Neuron (in vitro differentiated cells): Measurements from ENCODE around the gene SESN1.
"Not testable (repeated sequence)": the region's sequence is repeated elsewhere in the genome, so short reads cannot be mapped to it uniquely, and the experiment has no call there.

Experiments used
- H2AFZ ChIP-seq: one replicate; pipeline ENCODE4 v1.6.1; 2013; ENCODE audit warnings: low read depth, mild to moderate bottlenecking, inconsistent platforms, low read length, moderate library complexity
- H3K27me3 ChIP-seq: one replicate; pipeline ENCODE4 v1.6.1; 2013; ENCODE audit warnings: low read length; ENCODE audit not compliant: insufficient read depth
- H3K36me3 ChIP-seq: one replicate; pipeline ENCODE4 v1.6.1; 2013; ENCODE audit warnings: low read length; ENCODE audit not compliant: insufficient read depth
- H3K4me1 ChIP-seq: one replicate; pipeline ENCODE4 v1.6.1; 2013; ENCODE audit warnings: low read length; ENCODE audit not compliant: insufficient read depth
- H3K4me3 ChIP-seq: 2 replicates; pipeline ENCODE4 v1.5.1; 2013; ENCODE audit warnings: mild to moderate bottlenecking, low read length, moderate library complexity
- H3K9me3 ChIP-seq: one replicate; pipeline ENCODE4 v1.6.1; 2013; ENCODE audit warnings: low read length

The SESN1 gene

DNA sequence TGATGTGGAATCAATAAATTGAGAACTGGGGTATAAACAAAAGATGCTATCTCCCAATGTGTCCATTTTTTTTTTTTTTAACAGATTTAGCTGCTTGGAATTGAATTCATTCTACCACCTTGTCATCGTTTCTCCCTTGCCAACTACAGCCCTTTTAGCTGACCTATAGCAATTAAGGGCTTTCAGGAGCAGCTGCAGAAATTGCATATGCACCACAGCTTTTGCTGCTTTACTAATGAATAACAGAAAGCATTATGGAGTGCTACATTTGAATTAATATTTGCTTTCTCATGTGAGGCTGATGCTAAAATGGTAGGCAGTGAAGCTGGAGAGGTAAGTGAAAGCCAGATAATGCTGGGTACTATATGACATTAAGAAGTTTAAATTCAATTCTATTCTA is 5.7 kb downstream of the SESN1 start:
- no peak overlapping the region for H3K4me3 ChIP-seq
- peaks cover 19% of the 10 kb centered on the region for H3K4me1 ChIP-seq
- no peak overlapping the region for H2AFZ ChIP-seq
- no peaks in the 10 kb centered on the region for H3K27me3 ChIP-seq
- H3K9me3 ChIP-seq: no peaks in the 10 kb centered on the region
- no peaks in the 10 kb centered on the region for H3K36me3 ChIP-seq

DNA sequence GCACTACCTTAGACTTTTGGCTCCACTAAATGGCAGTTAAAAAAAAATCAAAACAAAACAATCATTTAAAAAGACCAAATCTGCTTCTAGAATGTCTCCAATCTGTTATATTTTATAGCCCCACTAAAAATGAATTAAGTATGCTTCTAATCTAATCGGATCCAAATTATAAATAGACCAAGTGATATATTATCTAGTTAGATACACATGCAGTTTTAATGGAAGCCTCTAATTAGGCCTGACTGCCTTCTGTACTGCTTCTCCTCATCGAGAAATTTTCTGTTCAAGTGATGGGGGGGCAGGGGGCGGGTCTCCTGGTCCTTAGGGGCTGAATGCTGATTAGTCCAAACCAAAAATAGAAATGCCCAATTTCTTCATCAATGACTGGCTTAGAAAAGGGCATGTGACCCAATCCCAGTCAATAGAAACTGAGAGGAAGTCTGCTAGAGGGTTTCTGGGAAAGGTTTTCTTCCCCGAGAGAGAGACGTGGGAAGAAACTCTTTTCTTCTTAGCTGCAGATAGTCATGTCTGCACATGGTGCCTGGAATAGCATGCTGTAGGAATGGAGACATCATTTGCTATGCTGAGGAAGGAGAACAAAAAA is 6.9 kb downstream of the SESN1 start:
- no peak overlapping the region for H3K4me3 ChIP-seq
- no peaks in the 10 kb centered on the region for H3K36me3 ChIP-seq
- H2AFZ ChIP-seq: no peak overlapping the region
- no peaks in the 10 kb centered on the region for H3K27me3 ChIP-seq
- peaks cover 19% of the 10 kb centered on the region for H3K4me1 ChIP-seq
- H3K9me3 ChIP-seq: no peaks in the 10 kb centered on the region

DNA sequence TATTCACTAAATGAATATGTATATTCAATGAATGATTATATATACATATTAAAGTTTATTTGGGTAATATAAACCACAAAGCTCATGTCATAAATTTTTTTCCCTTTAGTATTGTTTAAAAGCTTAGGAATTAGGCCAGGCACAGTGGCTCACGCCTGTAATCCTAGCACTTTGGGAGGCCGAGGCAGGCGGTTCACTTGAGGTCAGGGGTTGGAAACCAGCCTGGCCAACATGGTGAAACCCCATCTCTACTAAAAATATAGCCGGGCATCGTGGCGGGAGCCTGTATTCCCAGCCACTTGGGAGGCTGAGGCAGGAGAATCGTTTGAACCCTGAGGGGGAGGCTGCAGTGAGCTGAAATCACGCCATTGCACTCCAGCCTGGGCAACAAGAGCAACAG is 10.5 kb downstream of the SESN1 start:
- not testable (repeated sequence) for H3K9me3 ChIP-seq, H2AFZ ChIP-seq, H3K27me3 ChIP-seq, H3K4me3 ChIP-seq, H3K36me3 ChIP-seq
- H3K4me1 ChIP-seq: peaks cover 14% of the 10 kb centered on the region

DNA sequence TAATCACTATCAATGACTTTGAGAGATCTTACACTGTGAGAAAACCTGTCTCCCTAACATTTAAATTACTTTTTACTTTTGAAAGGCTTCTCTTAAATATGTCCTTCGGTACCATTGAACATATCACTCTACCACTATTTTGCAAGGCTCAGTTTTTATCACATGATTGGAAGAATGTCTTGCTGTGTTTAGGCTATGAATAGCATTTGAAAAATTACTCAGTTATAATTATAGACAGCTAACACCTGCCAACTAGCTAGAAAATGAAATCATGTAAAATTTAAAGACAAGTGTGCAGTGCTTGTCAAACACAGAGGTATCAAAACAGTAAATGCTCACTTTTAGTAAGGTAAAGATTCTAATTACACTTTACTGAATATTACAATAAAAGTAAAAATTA is 11.0 kb downstream of the SESN1 start:
- H2AFZ ChIP-seq: no peak overlapping the region
- H3K36me3 ChIP-seq: no peaks in the 10 kb centered on the region
- H3K4me1 ChIP-seq: peaks cover 14% of the 10 kb centered on the region
- no peaks in the 10 kb centered on the region for H3K9me3 ChIP-seq
- no peak overlapping the region for H3K4me3 ChIP-seq
- H3K27me3 ChIP-seq: no peaks in the 10 kb centered on the region

DNA sequence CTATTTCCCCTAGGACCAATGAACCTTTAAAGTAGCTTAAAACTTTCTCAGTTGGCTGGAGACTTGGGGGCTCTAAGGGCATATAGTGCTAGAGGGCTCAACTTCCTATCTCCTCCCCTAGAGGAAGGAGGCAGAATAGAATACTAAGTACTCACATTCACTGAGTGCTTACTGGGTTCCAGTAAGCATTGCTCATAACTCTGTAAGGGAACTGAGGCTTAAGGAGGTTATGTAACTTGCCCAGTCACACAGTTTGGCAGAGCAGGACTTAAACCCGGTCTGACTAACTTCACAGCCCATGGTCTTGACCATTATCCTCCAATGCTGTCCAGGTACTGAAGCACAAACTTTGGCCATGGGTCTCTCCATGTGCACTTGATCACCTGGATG is 12.5 kb downstream of the SESN1 start:
- H3K4me1 ChIP-seq: peaks cover 14% of the 10 kb centered on the region
- no peak overlapping the region for H2AFZ ChIP-seq
- H3K27me3 ChIP-seq: no peaks in the 10 kb centered on the region
- H3K4me3 ChIP-seq: no peak overlapping the region
- no peaks in the 10 kb centered on the region for H3K36me3 ChIP-seq
- no peaks in the 10 kb centered on the region for H3K9me3 ChIP-seq

DNA sequence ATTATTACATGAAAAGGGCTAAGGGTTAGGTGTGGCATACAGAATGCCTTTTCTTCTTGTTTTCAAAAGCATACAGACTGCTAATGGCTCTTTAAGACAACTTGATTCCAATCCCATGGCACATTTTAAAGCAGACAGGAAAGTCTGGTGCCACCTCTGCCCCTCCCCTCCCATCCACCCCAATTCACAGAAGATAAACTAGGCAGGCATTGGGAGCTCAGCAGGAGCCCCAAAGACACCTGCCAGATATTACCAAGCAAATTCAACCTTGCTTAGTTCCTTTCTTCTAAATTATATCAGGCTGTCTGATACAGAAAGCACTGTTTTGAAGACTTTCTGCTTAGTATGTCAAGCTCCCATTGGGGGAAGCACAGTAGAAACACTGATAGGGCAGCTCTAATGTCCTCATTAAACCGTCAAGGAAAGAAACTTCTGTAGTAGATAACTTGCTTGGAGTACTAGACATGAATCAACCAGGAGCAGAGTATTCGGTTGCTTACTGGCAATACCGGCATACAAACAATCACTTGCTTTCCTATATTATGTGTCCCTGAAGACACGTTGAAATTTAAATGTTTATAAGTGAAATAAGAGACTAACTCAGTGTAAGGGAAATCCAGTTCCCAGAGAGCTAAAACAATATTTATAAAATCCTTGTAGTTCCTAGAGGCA is 13.0 kb downstream of the SESN1 start:
- H3K9me3 ChIP-seq: no peaks in the 10 kb centered on the region
- H3K4me1 ChIP-seq: peaks cover 14% of the 10 kb centered on the region
- no peak overlapping the region for H2AFZ ChIP-seq
- no peaks in the 10 kb centered on the region for H3K36me3 ChIP-seq
- no peaks in the 10 kb centered on the region for H3K27me3 ChIP-seq
- H3K4me3 ChIP-seq: no peak overlapping the region

DNA sequence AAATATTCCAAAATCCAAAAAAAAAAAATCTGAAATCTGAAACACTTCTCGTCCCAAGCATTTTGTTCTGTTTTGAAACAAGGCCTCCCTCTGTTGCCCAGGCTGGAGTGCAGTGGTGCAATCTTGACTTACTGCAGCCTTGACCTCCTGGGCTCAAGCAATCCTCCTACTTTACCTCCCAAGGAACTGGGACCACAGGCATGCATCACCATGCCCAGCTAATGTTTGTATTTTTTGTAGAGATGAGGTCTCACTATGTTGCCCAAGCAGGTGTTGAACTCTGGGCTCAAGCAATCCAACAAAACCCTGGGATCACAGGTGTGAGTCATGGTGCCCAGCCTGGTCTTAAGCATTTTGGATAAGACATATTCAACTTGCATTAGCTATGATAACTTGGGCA is 13.6 kb downstream of the SESN1 start:
- peaks cover 14% of the 10 kb centered on the region for H3K4me1 ChIP-seq
- no peaks in the 10 kb centered on the region for H3K27me3 ChIP-seq
- no peak overlapping the region for H3K4me3 ChIP-seq
- no peaks in the 10 kb centered on the region for H3K36me3 ChIP-seq
- no peak overlapping the region for H2AFZ ChIP-seq
- H3K9me3 ChIP-seq: no peaks in the 10 kb centered on the region

DNA sequence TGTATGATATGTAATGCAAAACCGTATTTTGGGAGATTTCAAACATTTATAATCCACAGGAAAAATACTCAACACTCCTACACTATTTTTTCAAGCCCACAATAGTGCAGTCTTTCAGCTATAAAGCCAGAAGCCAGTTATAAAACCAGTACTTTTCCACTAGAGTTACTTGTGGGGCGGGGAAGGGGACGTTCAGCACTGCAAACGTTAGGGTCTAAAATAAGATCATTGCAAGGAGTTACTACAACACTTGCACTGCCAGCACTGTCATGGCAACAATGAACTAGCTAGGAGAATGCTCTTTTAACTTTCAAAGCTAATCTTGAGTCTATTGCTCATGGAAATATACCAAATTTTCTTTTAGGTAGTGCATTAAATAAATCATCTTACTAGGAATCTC is 14.7 kb downstream of the SESN1 start:
- no peaks in the 10 kb centered on the region for H3K36me3 ChIP-seq
- H2AFZ ChIP-seq: peak overlapping the region; percentile 6
- H3K9me3 ChIP-seq: no peaks in the 10 kb centered on the region
- peaks cover 14% of the 10 kb centered on the region for H3K4me1 ChIP-seq
- H3K4me3 ChIP-seq: no peak overlapping the region
- no peaks in the 10 kb centered on the region for H3K27me3 ChIP-seq

DNA sequence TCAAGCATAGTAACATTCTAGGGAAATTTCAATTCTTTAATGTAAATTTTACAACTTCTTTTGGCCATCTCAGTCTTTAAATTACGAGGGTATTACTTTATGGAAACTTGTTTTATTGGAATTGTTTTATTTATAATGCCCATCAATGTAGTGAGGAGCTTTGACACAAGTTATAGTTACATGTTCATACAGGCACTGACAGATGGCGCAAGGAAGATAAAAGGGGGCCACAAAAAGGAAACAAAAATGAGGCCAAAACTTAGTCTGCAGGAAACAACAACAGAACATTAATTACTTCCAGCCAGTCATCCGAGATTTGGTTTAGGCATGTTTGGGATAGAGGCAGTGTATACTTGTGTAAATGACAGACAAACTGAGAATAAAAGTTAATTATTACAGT is 18.3 kb downstream of the SESN1 start:
- Histone ChIP-seq H3K36me3 (no peaks in the 10 kb centered on the region), H3K4me3 (no peak overlapping the region), H3K9me3 (no peaks in the 10 kb centered on the region), H3K27me3 (no peaks in the 10 kb centered on the region), H3K4me1 (peaks cover 14% of the 10 kb centered on the region), H2AFZ (no peak overlapping the region)

DNA sequence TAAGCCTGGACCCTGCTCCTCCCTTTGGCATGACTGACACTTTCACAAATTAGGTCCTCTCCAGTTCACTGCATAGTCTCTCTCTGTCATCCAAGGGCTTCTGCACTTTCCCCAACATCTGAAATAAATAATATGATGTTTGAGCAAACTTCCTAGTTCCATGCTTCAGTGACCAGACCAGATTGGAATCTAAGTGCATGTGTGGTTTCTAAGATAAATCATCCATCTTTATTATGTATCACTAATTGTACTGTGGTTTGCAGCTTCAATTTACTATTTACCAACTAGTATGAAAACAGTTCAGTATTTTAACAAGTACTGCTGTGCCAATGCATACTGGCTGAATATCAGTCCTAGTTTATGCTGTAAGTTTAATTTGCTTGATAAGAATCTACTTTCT is 18.7 kb downstream of the SESN1 start:
- H3K4me3 ChIP-seq: no peak overlapping the region
- peaks cover 14% of the 10 kb centered on the region for H3K4me1 ChIP-seq
- H3K36me3 ChIP-seq: no peaks in the 10 kb centered on the region
- H3K27me3 ChIP-seq: no peaks in the 10 kb centered on the region
- no peak overlapping the region for H2AFZ ChIP-seq
- no peaks in the 10 kb centered on the region for H3K9me3 ChIP-seq

DNA sequence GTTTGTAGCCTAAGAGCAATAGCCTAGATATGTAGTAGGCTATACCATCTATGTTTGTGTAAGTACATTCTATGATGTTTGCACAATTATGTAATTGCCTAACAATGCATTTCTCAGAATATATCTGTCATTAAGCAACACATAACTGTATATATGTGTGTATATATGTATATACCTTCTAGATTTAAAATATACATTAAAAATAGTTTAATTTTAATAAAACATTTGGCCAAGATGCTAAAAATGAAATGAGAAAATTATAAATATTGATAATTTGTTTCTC is 20.6 kb downstream of the SESN1 start:
- no peaks in the 10 kb centered on the region for H3K9me3 ChIP-seq

DNA sequence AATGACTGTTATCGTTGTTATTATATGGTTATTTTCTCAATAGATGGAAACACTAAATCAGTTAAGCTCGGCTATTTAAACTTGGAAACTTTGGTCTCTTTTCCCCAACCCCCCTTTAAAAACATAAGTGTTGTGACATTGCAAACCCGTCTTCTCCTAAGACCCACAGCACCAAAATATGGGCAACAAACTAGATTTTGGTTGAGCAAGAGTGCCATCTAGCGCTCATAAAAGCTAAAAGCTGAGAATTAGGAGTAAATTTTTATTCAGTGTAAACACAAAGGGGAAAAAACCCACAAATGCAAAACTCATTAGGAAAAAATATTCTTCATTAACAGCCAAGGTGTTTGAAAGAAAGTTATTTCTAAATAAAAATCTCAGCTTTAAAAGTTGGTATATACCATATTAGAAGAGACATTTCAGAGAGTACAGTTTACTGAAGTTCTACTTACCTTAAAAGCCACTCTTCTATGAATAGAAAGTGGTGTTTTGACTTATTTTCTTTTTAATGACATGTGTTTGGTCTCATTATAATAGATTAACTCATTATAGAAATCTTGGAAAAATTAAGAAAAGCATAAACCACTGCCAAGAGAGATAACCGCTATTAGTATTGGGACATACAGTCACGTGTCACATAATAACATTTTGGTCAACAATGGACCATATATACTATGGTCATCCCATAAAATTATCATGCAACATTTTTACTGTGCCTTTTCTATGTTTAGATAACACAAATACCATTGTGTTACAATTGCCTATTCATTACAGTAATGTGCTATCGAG is 21.1 kb downstream of the SESN1 start:
- H3K4me3 ChIP-seq: no peak overlapping the region
- H3K27me3 ChIP-seq: no peaks in the 10 kb centered on the region
- no peaks in the 10 kb centered on the region for H3K4me1 ChIP-seq
- H3K9me3 ChIP-seq: no peaks in the 10 kb centered on the region
- no peaks in the 10 kb centered on the region for H3K36me3 ChIP-seq
- no peak overlapping the region for H2AFZ ChIP-seq

More for the DNA sequence above, 20.6 kb downstream of the SESN1 start:
- H3K27me3 ChIP-seq: no peaks in the 10 kb centered on the region
- H2AFZ ChIP-seq: no peak overlapping the region
- no peaks in the 10 kb centered on the region for H3K4me1 ChIP-seq
- H3K4me3 ChIP-seq: no peak overlapping the region
- no peaks in the 10 kb centered on the region for H3K36me3 ChIP-seq

DNA sequence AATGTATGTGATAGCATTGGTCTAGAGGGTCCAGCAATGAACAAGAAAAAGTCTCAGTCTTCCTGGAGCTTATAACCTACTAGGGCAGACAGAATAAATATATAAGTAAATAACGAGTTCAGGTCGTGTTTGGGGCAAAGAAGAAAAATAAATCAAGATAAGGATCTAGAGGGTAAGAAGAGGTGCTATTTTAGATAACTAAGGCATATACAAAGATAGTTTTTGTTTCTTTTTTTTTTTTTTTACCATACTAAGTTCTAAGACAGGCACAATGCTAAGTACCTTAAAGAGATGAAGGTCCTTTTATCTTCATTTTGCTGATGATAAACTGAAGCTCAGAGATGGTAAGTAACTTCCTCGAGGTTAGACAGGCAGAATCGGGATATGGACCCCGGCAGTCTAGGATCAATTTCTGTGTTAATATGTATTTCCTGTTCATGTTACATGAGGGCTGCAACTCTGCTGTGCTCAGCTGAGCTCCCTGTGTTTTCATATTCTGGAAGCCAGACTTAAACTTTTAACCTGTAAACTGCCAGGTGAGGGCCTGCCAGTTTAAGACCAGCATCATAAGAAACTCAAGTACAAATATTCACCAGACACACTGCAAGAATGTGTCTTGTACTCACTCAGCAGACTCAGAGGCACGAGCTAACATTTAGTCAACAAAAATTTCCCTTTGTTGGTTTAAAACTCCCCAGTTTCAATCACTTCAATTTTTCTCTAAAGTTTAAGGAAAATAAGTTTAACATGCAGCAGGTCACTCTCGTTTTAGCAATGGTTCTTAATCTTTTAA is 23.3 kb downstream of the SESN1 start:
- no peaks in the 10 kb centered on the region for H3K9me3 ChIP-seq

More for the DNA sequence above, 23.3 kb downstream of the SESN1 start:
- Histone ChIP-seq H3K4me1 (no peaks in the 10 kb centered on the region), H3K27me3 (no peaks in the 10 kb centered on the region), H3K4me3 (no peak overlapping the region), H3K36me3 (no peaks in the 10 kb centered on the region), H2AFZ (no peak overlapping the region)
